22Rv1 (cell line): Measurements from ENCODE around the gene VIPR2.

Experiments used
- CTCF ChIP-seq: fragments of 450-650 bp; IDR thresholded peaks from 2 replicates; pipeline ENCODE4 v1.5.1; 2017; ENCODE audit warnings: mild to moderate bottlenecking
- ZFX ChIP-seq: fragments of 450-650 bp; IDR thresholded peaks from 2 replicates; pipeline ENCODE4 v1.6.1; 2017; ENCODE audit warnings: antibody characterized with exemption, borderline replicate concordance

- TF ChIP-seq CTCF = no peak
- TF ChIP-seq ZFX = no peak
Measured at GRCh38 chr7:159119026-159119741, 25.5 kb downstream of the VIPR2 start.
